HepG2 (cell line): ENCODE measurements around the gene WEE1. TPM values are rescaled to one million over a fixed set of nuclear protein-coding genes. Genes with fewer than 3 reads are reported as not detected.

Experiments used
- CC2D1A ChIP-seq: sonication (generic); formaldehyde crosslinking; IDR thresholded peaks from 2 replicates; pipeline ENCODE4 v1.8.1; 2023; ENCODE audit warnings: mild to moderate bottlenecking, missing genetic modification reagents
- CHCHD3 ChIP-seq: sonication (generic); formaldehyde crosslinking; IDR thresholded peaks from 2 replicates; pipeline ENCODE4 v1.8.0; 2022; ENCODE audit warnings: mild to moderate bottlenecking, missing genetic modification reagents, moderate library complexity
- GMEB1 ChIP-seq: sonication (generic); formaldehyde crosslinking; IDR thresholded peaks from 2 replicates; pipeline ENCODE4 v1.5.1; 2020; ENCODE audit warnings: missing genetic modification reagents, mild to moderate bottlenecking, borderline replicate concordance
- GTF3A ChIP-seq: sonication (generic); formaldehyde crosslinking; conservative IDR thresholded peaks from 2 replicates; pipeline ENCODE4 v1.4.0; 2020; ENCODE audit warnings: mild to moderate bottlenecking, missing genetic modification reagents
- HDAC2 ChIP-seq: sonication (generic); formaldehyde crosslinking; IDR thresholded peaks from 2 replicates; pipeline ENCODE4 v1.4.0; 2020; ENCODE audit warnings: missing genetic modification reagents
- MLLT10 ChIP-seq: sonication (generic); formaldehyde crosslinking; IDR thresholded peaks from 2 replicates; pipeline ENCODE4 v1.4.0; 2020; ENCODE audit warnings: missing genetic modification reagents
- NFE2L1 ChIP-seq: sonication (generic); formaldehyde crosslinking; IDR thresholded peaks from 2 replicates; pipeline ENCODE4 v1.4.0; 2020; ENCODE audit warnings: missing genetic modification reagents, mild to moderate bottlenecking, borderline replicate concordance
- NPAS2 ChIP-seq: sonication (generic); formaldehyde crosslinking; IDR thresholded peaks from 2 replicates; pipeline ENCODE4 v1.8.0; 2022; ENCODE audit warnings: mild to moderate bottlenecking, missing genetic modification reagents, borderline replicate concordance
- NR0B2 ChIP-seq: sonication (generic); formaldehyde crosslinking; IDR thresholded peaks from 2 replicates; pipeline ENCODE4 v1.4.0; 2020; ENCODE audit warnings: mild to moderate bottlenecking, missing genetic modification reagents
- PATZ1 ChIP-seq: sonication (generic); formaldehyde crosslinking; IDR thresholded peaks from 2 replicates; pipeline ENCODE4 v1.4.0; 2020; ENCODE audit warnings: missing genetic modification reagents
- POLR2A ChIP-seq, 2 experiments: IDR thresholded peaks; 2 replicates each; pipeline ENCODE4 v1.6.1; 2011; ENCODE audit warnings: low read depth in 2 of 2, low read length in 2 of 2, mild to moderate bottlenecking in 1 of 2, moderate library complexity in 1 of 2; ENCODE audit not compliant: insufficient read depth in 1 of 2
- REL ChIP-seq: sonication (generic); formaldehyde crosslinking; conservative IDR thresholded peaks from 2 replicates; pipeline ENCODE4 v1.8.0; 2022; ENCODE audit warnings: mild to moderate bottlenecking, missing genetic modification reagents, moderate library complexity
- RFX5 ChIP-seq: IDR thresholded peaks from 2 replicates; pipeline ENCODE4 v1.6.1; 2011; ENCODE audit warnings: low read depth, low read length, improper control_type of control experiment
- SOX6 ChIP-seq, 2 experiments: fragments of 450-650 bp in 1 of 2; sonication (generic) in 1 of 2; formaldehyde crosslinking in 1 of 2; IDR thresholded peaks; 2 replicates each; pipeline versions ENCODE4 v1.4.0 to v1.6.1; 2017 to 2020; ENCODE audit warnings: antibody characterized with exemption in 1 of 2, mild to moderate bottlenecking in 1 of 2, missing genetic modification reagents in 1 of 2
- THAP11 ChIP-seq: IDR thresholded peaks from 2 replicates; pipeline ENCODE4 v1.6.1; 2016; ENCODE audit warnings: missing biosample characterization, missing genetic modification reagents
- THYN1 ChIP-seq: sonication (generic); formaldehyde crosslinking; IDR thresholded peaks from 2 replicates; pipeline ENCODE4 v1.8.1; 2023; ENCODE audit warnings: low read depth, mild to moderate bottlenecking, moderate library complexity, missing genetic modification reagents, borderline replicate concordance
- ZMYM4 ChIP-seq: sonication (generic); formaldehyde crosslinking; IDR thresholded peaks from 2 replicates; pipeline ENCODE4 v1.8.1; 2023; ENCODE audit warnings: mild to moderate bottlenecking, missing genetic modification reagents
- ZNF12 ChIP-seq: sonication (generic); formaldehyde crosslinking; IDR thresholded peaks from 2 replicates; pipeline ENCODE4 v1.5.0; 2020; ENCODE audit warnings: missing genetic modification reagents
- ZNF180 ChIP-seq: sonication (generic); formaldehyde crosslinking; IDR thresholded peaks from 2 replicates; pipeline ENCODE4 v1.4.0; 2020; ENCODE audit warnings: low read depth, missing genetic modification reagents, borderline replicate concordance
- ZNF337 ChIP-seq: sonication (generic); formaldehyde crosslinking; IDR thresholded peaks from 2 replicates; pipeline ENCODE4 v1.5.1; 2020; ENCODE audit warnings: missing genetic modification reagents, low read depth, mild to moderate bottlenecking, borderline replicate concordance
- ZNF557 ChIP-seq: sonication (generic); formaldehyde crosslinking; IDR thresholded peaks from 2 replicates; pipeline ENCODE4 v1.4.0; 2020; ENCODE audit warnings: missing genetic modification reagents
- ZNF652 ChIP-seq: IDR thresholded peaks from 2 replicates; pipeline ENCODE4 v1.6.1; 2016; ENCODE audit warnings: low read depth, borderline replicate concordance
- ZNF670 ChIP-seq: sonication (generic); formaldehyde crosslinking; IDR thresholded peaks from 2 replicates; pipeline ENCODE4 v1.8.0; 2022; ENCODE audit warnings: mild to moderate bottlenecking, missing genetic modification reagents, borderline replicate concordance
- ZNF720 ChIP-seq: sonication (generic); formaldehyde crosslinking; IDR thresholded peaks from 2 replicates; pipeline ENCODE4 v1.4.0; 2020; ENCODE audit warnings: missing genetic modification reagents
- ZNF724P ChIP-seq: sonication (generic); formaldehyde crosslinking; IDR thresholded peaks from 2 replicates; pipeline ENCODE4 v1.8.0; 2022; ENCODE audit warnings: missing genetic modification reagents, borderline replicate concordance
- ZNF768 ChIP-seq: sonication (generic); formaldehyde crosslinking; IDR thresholded peaks from 2 replicates; pipeline ENCODE4 v1.4.0; 2020; ENCODE audit warnings: missing genetic modification reagents
- ZSCAN25 ChIP-seq: sonication (generic); formaldehyde crosslinking; IDR thresholded peaks from 2 replicates; pipeline ENCODE4 v1.8.0; 2022; ENCODE audit warnings: mild to moderate bottlenecking, missing genetic modification reagents
- polyA plus RNA-seq, 8 experiments: library from polyadenylated mRNA; depleted of rRNA in 3 of 8; stranded (reverse) in 7 of 8; unstranded in 1 of 8; fragments of >200 nt; fragmentation: Illumina TruSeq in 4 of 8; extraction: Trizol in 4 of 8; gene quantifications; 2 replicates each; pipeline versions ENCODE4 v1.2.1 to v1.2.3, GENCODE V29; 2011 to 2016; ENCODE audit warnings: low read depth in 4 of 8, missing spikeins in 1 of 8, mixed read lengths in 1 of 8; ENCODE audit not compliant: insufficient read depth in 1 of 8
- total RNA-seq, 5 experiments: library from RNA; depleted of rRNA; stranded (reverse); fragments of >200 nt; fragmentation: Illumina TruSeq; extraction: Trizol; gene quantifications; 2 replicates each; pipeline ENCODE4 v1.2.3, GENCODE V29; 2016; ENCODE audit warnings: low read depth in 1 of 5

WEE1 gene
- total and polyA plus RNA-seq, 2 of the 13 experiments (the other 11 are each of a cell fraction or from before 2014, with no cell fraction given), result 31.4 to 63.7 TPM

GRCh38 chr11:9573052-9573774 is at the start of gene WEE1 (continued):
- TF ChIP-seq HDAC2 (CRISPR knock-in tag) (no peak), ZNF180 (no peak), CHCHD3 (CRISPR knock-in tag) (peak; percentile 83; the same call in 1 of the 2 replicates), ZNF12 (CRISPR knock-in tag) (peak; percentile 2; the same call in 1 of the 2 replicates), ZNF337 (CRISPR knock-in tag) (no peak), ZMYM4 (CRISPR knock-in tag) (peak; percentile 97), RFX5 (no peak), GTF3A (CRISPR knock-in tag) (peak; percentile 17; the same call in 1 of the 2 replicates), SOX6 (IDR thresholded peaks at IDR 0.05) (no peak), SOX6 (CRISPR knock-in tag; IDR thresholded peaks at IDR 0.05) (peak; percentile 87), ZSCAN25 (CRISPR knock-in tag) (peak; percentile 38; the same call in 1 of the 2 replicates), REL (CRISPR knock-in tag) (peak; percentile 97; the same call in 1 of the 2 replicates), ZNF652 (CRISPR knock-in tag) (no peak), GMEB1 (CRISPR knock-in tag) (peak; percentile 83; the same call in 1 of the 2 replicates), THYN1 (CRISPR knock-in tag) (no peak), THAP11 (CRISPR knock-in tag) (peak; percentile 63), NPAS2 (no peak), ZNF720 (no peak), MLLT10 (CRISPR knock-in tag) (no peak), NR0B2 (CRISPR knock-in tag) (no peak; the same call in 1 of the 2 replicates), ZNF768 (CRISPR knock-in tag) (peak; percentile 69), NFE2L1 (no peak), ZNF557 (peak; percentile 34; the same call in 1 of the 2 replicates), ZNF724P (CRISPR knock-in tag) (peak; percentile 95; the same call in 1 of the 2 replicates), CC2D1A (CRISPR knock-in tag) (0 out of 2 replicates have a peak, but pooled peaks have one; percentile 75), POLR2A (IDR thresholded peaks at IDR 0.05; ENCODE audit: insufficient read depth in 1 of 2, low read depth in 2 of 2, low read length in 2 of 2) (peak in 1 of 2 experiments; percentile 91), ZNF670 (peak; percentile 91; the same call in 1 of the 2 replicates), PATZ1 (CRISPR knock-in tag) (peak; percentile 87)
